Panc1 (cell line): Measurements from ENCODE around the gene BDH2. TPM values are rescaled to one million over a fixed set of nuclear protein-coding genes. Genes with fewer than 3 reads are reported as not detected.

Source experiments
- ATAC-seq: fragments of 200-7000 bp; cut with Tn5 transposase; 2 replicates; pipeline ENCODE4 v1.9.1; 2020; ENCODE audit warnings: mild to moderate bottlenecking, moderate library complexity
- BruUV-seq: library from RNA; stranded (reverse); fragments of 400-500 nt; replicated peaks from 2 replicates; lab custom pipeline; 2021; lab: Mats Ljungman, UMichigan
- CTCF ChIA-PET: fragments of 300-600 bp; sonication (Branson Sonifier 250); formaldehyde crosslinking; loops from one replicate; lab custom pipeline; 2022; ENCODE audit warnings: antibody characterized with exemption; lab: Charles Lee
- POLR2A ChIA-PET: fragments of 300-600 bp; sonication (Branson Sonifier 250); formaldehyde crosslinking; loops from one replicate; lab custom pipeline; 2022; ENCODE audit warnings: antibody characterized with exemption; lab: Charles Lee
- DNase-seq: peaks from one replicate; pipeline ENCODE4 v3.0.0-alpha.2; 2010; ENCODE audit warnings: low read depth, low spot score
- H3K27ac ChIP-seq: 2 replicates; pipeline ENCODE4 v1.5.1; 2011; ENCODE audit warnings: mild to moderate bottlenecking, low read length, inconsistent platforms
- H3K27me3 ChIP-seq: fragments of 200-500 bp; sonication (Bioruptor generic); 2 replicates; pipeline ENCODE4 v1.6.0; 2014; ENCODE audit warnings: low read length, inconsistent platforms; ENCODE audit not compliant: control insufficient read depth, insufficient read depth
- H3K36me3 ChIP-seq: fragments of 200-500 bp; sonication (Bioruptor generic); 2 replicates; pipeline ENCODE4 v1.5.1; 2014; ENCODE audit warnings: inconsistent platforms, mild to moderate bottlenecking, low read length, moderate library complexity; ENCODE audit not compliant: control insufficient read depth, insufficient read depth
- H3K4me1 ChIP-seq: 2 replicates; pipeline ENCODE4 v1.5.1; 2011; ENCODE audit warnings: inconsistent platforms, mild to moderate bottlenecking, low read length, moderate library complexity; ENCODE audit not compliant: control insufficient read depth, insufficient read depth
- H3K4me3 ChIP-seq, 2 experiments: 2 replicates each; pipeline ENCODE4 v1.5.1; 2011 to 2012; ENCODE audit warnings: low read depth in 2 of 2, low read length in 2 of 2, mild to moderate bottlenecking in 2 of 2, inconsistent platforms in 1 of 2, moderate library complexity in 1 of 2
- H3K9me3 ChIP-seq: fragments of 200-500 bp; sonication (Bioruptor generic); 2 replicates; pipeline ENCODE4 v1.5.1; 2014; ENCODE audit warnings: low read depth, mild to moderate bottlenecking, inconsistent platforms, low read length, moderate library complexity; ENCODE audit not compliant: control insufficient read depth, insufficient read depth
- CTCF ChIP-seq: fragments of 450-650 bp; IDR thresholded peaks from 2 replicates; pipeline ENCODE4 v1.5.1; 2017; ENCODE audit warnings: mild to moderate bottlenecking
- POLR2AphosphoS5 ChIP-seq: IDR thresholded peaks from 2 replicates; pipeline ENCODE4 v1.6.1; 2012; ENCODE audit warnings: mild to moderate bottlenecking, low read depth, low read length, moderate library complexity
- REST ChIP-seq, 2 experiments: IDR thresholded peaks; 2 replicates each; pipeline ENCODE4 v1.6.1; 2011 to 2012; ENCODE audit warnings: low read depth in 2 of 2, control low read depth in 1 of 2, low read length in 1 of 2, mild to moderate bottlenecking in 1 of 2, moderate library complexity in 1 of 2; ENCODE audit not compliant: insufficient read depth in 1 of 2
- SIN3A ChIP-seq: IDR thresholded peaks from 2 replicates; pipeline ENCODE4 v1.6.1; 2012; ENCODE audit warnings: low read depth, mild to moderate bottlenecking, low read length, moderate library complexity, borderline replicate concordance; ENCODE audit not compliant: insufficient read depth
- TCF7L2 ChIP-seq: IDR thresholded peaks from 2 replicates; pipeline ENCODE4 v1.6.1; 2011; ENCODE audit warnings: mild to moderate bottlenecking, low read depth, low read length, inconsistent platforms
- in situ Hi-C: cut with HindIII; loops from 2 replicates; pipeline ENCODE4 v1.10.0; 2016; ENCODE audit warnings: low sequenced_read_pairs, low pct_unique_long_range_greater_than_20kb
- intact Hi-C: fragments of 100-400 bp; cut with micrococcal nuclease; formaldehyde crosslinking; loops from one replicate; pipeline ENCODE4 v1.10.0; 2022; ENCODE audit not compliant: unreplicated experiment
- total RNA-seq: library from RNA; stranded (reverse); gene quantifications from one replicate; pipeline ENCODE4 v1.2.1, GENCODE V29; 2021; ENCODE audit not compliant: unreplicated experiment

The BDH2 gene
- total RNA-seq, 1 experiment from 2014 or later, result 0.98 TPM

DNA sequence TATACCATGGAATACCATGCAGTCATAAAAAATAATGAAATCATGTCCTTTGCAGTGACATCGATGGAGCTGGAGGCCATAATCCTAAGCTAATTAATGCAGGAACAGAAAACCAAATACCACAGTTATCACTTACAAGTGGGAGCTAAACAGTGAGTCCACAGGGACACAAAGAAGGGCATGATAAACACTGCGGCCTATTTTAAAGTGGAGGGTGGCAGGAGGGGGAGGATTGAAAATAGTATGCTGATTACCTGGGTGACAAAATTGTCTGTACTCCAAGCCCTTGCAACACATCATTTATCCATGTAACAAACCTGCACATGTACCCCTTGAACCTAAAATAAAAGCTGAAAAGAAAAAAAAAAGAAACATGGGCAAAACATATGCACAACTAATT is 63.5 kb downstream of the BDH2 start:
- Histone ChIP-seq H3K27me3 (no peaks in the 10 kb centered on the region), H3K4me3 (no peak overlapping the region), H3K9me3 (no peaks in the 10 kb centered on the region), H3K36me3 (no peaks in the 10 kb centered on the region), H3K27ac (no peak overlapping the region), H3K4me1 (no peaks in the 10 kb centered on the region)
- BruUV-seq, result no TSS peak
- in situ Hi-C loops, result no loop called here
- ChIA-PET POLR2A (no interaction called here), CTCF (no interaction called here)
- intact Hi-C loops, result no loop called here
- no peak for ATAC-seq
- TF ChIP-seq SIN3A, result no peak
- no peak for TF ChIP-seq CTCF
- TF ChIP-seq POLR2AphosphoS5, result no peak
- TF ChIP-seq REST (IDR thresholded peaks at IDR 0.05; ENCODE audit: insufficient read depth in 1 of 2, low read depth in 2 of 2, low read length in 1 of 2), result no peak
- no peak for TF ChIP-seq TCF7L2
- no peak for DNase-seq

GRCh38 chr4:103032574-103032973 is 67.1 kb downstream of the BDH2 start:
- BruUV-seq, result no TSS peak
- TF ChIP-seq CTCF (peak; percentile 64), REST (IDR thresholded peaks at IDR 0.05; ENCODE audit: insufficient read depth in 1 of 2, low read depth in 2 of 2, low read length in 1 of 2) (no peak)
- Histone ChIP-seq H3K9me3 (no peaks in the 10 kb centered on the region), H3K36me3 (no peaks in the 10 kb centered on the region; the same call in 1 of the 2 replicates), H3K27me3 (no peaks in the 10 kb centered on the region), H3K27ac (no peak overlapping the region), H3K4me1 (no peaks in the 10 kb centered on the region), H3K4me3 (no peak overlapping the region)
- ChIA-PET POLR2A (no interaction called here), CTCF (no interaction called here)
- DNase-seq (no peak), ATAC-seq (peak; percentile 80)
- intact Hi-C loops, result no loop called here
- in situ Hi-C loops, result no loop called here
